GM21723 (cell line): ENCODE data around the gene CNTNAP5.

ENCODE experiments used
- ATAC-seq: cut with Tn5 transposase; IDR thresholded peaks from one replicate; pipeline ENCODE4 v1.9.1; 2021; ENCODE audit warnings: mild to moderate bottlenecking, moderate library complexity; ENCODE audit not compliant: unreplicated experiment

The CNTNAP5 gene

DNA sequence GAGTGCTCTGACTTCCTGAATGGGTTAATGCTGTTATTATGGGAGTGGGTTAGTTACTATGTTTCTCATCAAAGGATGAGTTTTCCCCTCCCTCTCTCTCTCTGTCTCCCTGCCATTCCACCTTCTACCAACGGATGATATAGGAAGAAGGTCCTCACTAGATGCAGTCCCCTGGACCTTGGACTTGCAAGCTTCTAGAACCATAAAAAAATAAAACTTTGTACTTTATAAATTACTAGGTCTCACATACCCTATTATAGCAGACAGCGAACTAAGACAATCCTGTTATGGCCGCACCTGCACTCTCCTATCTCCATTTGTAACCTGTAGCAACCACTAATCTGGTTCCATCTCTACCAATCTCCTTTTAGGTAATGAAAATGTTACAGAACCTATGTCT lies 564.9 kb downstream of the CNTNAP5 start:
- ATAC-seq, result no peak

GRCh38 chr2:124602759-124603158 lies 577.7 kb downstream of the CNTNAP5 start:
- ATAC-seq, result no peak

GRCh38 chr2:124604940-124605339 lies 579.9 kb downstream of the CNTNAP5 start:
- ATAC-seq, result no peak

GRCh38 chr2:124607679-124608078 lies 582.6 kb downstream of the CNTNAP5 start:
- ATAC-seq, result no peak

GRCh38 chr2:124609667-124610066 lies 584.6 kb downstream of the CNTNAP5 start:
- no peak for ATAC-seq

DNA sequence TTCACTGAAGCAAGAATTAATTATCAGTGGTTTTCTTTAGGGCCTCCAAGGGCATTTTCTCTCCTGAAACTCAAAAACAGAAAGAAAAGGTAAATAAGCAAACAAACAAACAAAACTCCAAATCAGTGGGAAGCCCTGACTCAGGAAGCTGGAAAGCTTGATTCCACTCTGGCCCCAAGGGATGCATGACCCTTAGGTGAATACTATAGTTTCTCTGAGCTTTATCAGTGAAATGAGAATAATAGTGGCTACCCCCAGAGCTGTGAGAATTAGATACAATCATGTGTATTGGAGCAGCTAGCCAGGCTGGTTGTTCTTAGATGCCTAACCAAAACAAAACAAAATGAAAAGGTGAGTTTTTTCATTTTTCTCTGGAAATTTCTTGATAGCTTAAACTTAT lies 585.1 kb downstream of the CNTNAP5 start:
- ATAC-seq, result no peak

GRCh38 chr2:124610866-124611265 lies 585.8 kb downstream of the CNTNAP5 start:
- ATAC-seq, result no peak

DNA sequence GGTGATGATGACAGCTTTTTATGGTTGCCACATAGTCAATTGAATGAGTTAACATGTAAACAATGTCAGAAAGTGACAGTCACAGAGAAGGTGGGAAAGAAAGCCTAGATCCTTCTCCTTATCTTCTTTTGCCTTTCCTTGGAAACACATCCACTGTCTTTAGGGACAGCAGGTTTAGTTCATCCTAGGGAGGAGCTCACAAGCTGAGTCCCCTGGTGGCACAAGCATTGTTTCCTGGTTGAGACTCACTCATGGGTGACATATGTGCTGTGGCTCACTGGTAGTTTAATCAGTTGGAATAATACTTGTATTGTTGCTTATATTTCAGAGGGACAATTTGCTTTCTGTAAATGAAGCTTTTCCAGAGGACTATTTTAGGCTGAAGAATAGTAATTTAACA lies 598.5 kb downstream of the CNTNAP5 start:
- ATAC-seq, result no peak

DNA sequence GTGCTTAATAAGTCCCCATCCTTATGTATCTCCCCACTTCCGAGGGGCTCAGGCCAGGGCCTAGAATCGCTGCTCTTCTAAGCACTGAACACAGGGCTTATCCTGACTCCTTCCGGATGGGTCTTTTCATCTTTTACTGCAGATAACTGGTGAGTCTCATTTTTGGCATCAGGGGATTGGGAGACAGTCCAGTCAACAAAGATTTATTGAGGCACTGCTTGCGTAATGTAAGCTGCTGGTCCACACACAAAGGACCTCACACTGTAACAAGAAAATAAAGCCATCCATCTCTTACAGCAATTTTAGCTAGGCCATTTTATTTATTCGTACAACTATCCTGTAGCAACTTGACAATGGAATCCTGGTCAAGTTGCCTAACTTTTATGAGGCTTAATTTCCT lies 600.5 kb downstream of the CNTNAP5 start:
- no peak for ATAC-seq

- no peak for ATAC-seq
These were observed 601.9 kb downstream of the CNTNAP5 start for GRCh38 chr2:124626993-124627392.

- ATAC-seq, result no peak
These were observed 608.7 kb downstream of the CNTNAP5 start for GRCh38 chr2:124633812-124634211.

DNA sequence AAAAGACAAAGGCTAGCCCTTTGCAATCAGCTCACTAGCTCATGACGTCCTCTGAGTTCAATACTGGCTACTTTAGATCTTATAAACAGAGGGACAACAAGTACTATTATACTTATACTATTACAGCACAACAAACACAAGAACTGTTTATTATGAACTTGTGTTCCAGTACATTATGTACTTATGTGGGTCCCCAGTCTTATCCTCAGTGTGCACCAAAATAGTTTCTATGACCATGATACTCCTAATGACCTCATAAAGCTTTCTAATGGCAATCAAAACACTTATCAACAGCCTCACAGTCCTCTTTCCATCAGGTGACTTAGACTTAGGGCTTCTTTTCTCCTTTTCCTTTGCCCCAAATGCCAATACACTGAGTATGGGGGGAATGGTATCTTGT lies 614.4 kb downstream of the CNTNAP5 start:
- no peak for ATAC-seq

DNA sequence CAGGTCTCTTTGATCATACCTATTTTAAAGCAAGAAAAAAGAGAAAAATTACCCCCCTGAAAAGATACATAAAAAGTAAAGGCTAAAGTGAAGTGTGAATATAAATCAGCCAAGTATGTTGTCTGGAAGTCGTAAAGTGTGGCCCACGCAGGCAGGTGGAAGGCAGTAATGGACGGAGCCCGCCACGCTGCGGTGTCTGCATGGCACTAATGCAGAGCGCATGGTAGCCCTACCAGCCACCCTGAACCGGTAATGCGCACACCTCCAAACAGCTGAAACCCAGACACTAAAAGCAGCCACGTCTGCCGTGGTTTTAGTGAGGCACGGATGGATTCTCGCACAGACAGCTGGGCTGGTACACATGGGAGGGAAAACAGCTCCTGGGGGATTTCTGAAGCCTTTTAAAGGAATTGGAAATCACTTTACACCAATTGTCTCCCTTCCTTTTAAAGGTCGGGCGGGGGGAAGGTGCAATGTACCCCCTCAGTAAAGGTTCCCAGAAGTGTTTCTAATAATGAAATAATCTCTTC lies 615.2 kb downstream of the CNTNAP5 start:
- ATAC-seq, result no peak

DNA sequence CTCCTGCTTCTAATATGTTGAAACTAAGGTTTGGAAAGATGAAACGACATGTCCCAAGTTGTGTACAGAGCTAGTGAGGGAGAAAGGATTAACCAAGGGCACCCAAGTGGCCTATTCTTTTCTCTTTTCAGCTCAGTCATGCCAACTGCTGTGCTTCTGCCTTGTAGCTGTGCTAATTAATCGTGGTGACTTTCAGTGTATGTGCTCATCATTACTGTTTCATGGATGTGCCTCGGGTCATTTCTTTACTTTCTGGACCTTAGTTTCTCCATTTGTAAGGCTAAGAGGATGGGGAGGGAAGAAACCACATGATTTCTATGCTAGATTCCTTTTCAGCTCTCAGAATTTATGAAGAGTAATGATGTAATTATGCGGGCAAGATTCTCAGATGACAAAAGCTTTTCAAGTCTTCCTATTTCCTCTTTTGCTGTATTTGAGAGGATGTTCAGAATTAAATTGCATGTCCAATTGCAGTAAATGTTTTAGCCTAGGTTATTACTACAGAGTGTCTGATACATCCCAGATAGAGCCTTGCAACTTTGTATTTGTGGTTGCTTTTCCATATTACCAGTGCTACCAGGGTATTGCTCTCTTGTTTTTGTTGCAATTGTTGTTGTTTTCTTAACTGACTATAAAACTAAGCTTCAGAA lies 621.2 kb downstream of the CNTNAP5 start:
- no peak for ATAC-seq

DNA sequence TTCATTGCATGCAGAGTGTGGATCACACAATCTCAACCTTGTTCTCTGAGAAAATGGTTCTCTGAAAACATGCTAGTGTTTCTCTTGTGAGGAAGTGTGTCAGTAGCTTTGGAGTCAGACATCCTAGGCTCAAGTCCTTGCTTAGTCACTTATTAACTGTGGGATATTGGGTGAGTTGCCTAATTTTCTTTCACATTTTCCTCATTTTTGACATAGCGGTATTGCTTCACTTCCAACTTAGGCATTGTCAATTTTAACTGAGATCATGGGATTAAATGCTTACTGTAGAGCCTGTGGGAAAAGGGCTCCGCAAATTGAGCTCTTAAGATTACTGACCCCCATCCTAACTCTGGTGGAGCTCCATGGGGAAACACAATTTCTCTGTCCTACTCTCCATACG lies 622.2 kb downstream of the CNTNAP5 start:
- no peak for ATAC-seq

GRCh38 chr2:124647663-124648062 lies 622.6 kb downstream of the CNTNAP5 start:
- no peak for ATAC-seq

- no peak for ATAC-seq
These were observed 623.9 kb downstream of the CNTNAP5 start for GRCh38 chr2:124649001-124649400.

DNA sequence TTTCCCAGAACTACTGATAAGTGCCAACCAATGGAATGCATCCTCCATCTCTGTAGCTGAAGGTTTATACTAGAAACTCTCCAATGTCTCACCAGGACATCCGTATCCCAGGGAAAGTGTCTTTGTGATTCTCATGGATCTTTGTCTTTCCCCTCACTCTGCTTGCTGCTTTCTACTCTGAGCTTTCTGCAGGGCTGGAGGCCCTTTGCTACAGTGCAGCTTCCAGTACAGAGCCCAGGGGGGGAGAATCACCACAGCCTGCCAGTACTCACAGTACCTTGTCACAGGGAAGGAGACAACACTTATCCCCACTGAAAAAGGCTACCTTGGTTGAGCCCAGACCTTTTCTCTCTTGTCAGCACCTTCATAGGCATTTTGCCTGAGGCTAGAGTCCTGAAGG lies 627.0 kb downstream of the CNTNAP5 start:
- ATAC-seq, result no peak

DNA sequence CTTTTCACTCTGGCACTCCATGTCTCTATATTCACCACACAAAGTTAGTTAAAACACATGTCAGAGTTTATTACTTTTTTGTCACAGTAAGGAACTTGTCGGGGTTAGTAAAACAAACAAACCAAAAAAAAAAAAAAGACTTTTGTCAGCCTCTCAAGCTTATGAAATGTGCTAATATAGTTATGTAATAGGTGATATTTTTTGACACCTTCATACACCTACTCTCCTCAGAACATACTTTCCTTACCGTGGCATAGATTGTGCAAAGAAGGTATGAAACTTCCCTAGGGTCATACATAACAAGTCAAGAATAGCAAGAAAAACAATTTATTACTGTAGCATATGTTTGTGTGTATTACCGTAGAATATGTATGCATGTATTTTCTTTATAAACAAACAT lies 633.3 kb downstream of the CNTNAP5 start:
- no peak for ATAC-seq

- ATAC-seq, result no peak
These were observed 636.5 kb downstream of the CNTNAP5 start for GRCh38 chr2:124661558-124661957.

DNA sequence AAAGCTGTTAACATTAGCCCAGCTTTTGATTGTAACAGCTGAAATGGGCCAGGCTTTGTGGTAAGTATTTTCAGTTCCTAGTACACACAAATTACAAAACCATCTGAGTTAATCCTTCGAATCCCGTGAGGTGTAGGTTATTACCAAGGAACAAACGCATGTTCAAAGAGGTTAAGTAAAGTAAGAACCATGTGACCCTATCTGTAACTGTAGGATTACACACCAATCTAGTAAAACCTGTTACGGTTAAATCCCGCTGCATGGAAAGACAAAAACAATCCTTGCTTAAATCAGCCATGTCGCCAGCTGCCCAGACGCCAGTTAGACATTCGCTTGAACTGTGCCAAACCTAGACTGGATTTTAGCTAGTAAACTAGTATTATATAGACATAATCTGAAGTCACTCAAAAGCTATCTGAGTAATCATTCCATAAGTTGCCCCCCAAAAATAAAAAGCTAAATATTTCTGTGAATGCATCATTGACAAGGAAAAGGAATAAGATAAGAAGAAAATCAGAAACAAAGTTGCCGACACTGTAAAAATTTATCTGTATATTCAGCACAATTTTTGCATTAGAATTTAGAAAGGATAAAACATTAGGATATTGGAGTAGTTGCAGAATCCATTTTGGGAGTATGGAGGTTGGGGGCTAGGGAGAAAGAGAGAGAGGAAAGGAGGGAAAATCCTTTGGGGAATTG lies 638.0 kb downstream of the CNTNAP5 start:
- no peak for ATAC-seq

DNA sequence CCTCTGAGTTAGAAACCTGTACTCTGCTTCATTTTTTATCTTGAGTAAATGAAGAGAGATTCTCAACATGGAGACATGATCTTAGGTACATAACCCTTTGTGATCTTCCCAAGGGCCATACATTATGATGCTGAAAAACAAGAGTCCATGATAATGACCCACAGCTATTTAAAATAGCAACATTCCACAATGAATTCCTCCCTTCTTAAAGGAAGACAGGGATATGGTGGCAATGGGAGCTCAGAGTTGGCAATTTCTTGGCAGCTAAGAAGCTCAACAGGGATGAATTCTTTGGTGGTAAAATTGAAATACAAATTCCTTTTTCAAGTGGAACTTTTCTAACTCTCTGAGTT lies 638.5 kb downstream of the CNTNAP5 start:
- ATAC-seq, result no peak

- no peak for ATAC-seq
These were observed 639.3 kb downstream of the CNTNAP5 start for GRCh38 chr2:124664363-124664762.
